NCI-H510A (cell line): Measurements from ENCODE around the gene PCDHB9.

Experiments
- DNase-seq: peaks from one replicate; lab custom pipeline; 2025; lab: John Stamatoyannopoulos, UW

PCDHB9 gene

GRCh38 chr5:141236516-141237313, 49.8 kb downstream of the PCDHB9 start:
- no peak for DNase-seq
